HEK293 (cell line): ENCODE data around the gene ANKRD11.

Source experiments
- CTCF ChIA-PET: fragments of 350-600 bp; formaldehyde crosslinking; extraction: SDS; loops from one replicate; lab custom pipeline; 2021; ENCODE audit warnings: antibody characterized with exemption; lab: Yijun Ruan, JAX
- POLR2A ChIA-PET: fragments of 300-600 bp; formaldehyde crosslinking; extraction: SDS; loops from one replicate; lab custom pipeline; 2020; ENCODE audit warnings: antibody characterized with exemption, inconsistent platforms; lab: Yijun Ruan, JAX
- H3K27ac ChIP-seq: fragments of 200-500 bp; sonication (Bioruptor generic); 2 replicates; pipeline ENCODE4 v1.5.1; 2014; ENCODE audit warnings: low read depth, low read length, control low read depth, inconsistent platforms; ENCODE audit errors: extremely low read depth
- H3K36me3 ChIP-seq, 2 experiments: fragments of 200-500 bp in 1 of 2; sonication (Bioruptor generic) in 1 of 2; 1 replicate in 1 of 2; 2 replicates in 1 of 2; pipeline ENCODE4 v1.5.1; 2014 to 2017; ENCODE audit warnings: inconsistent platforms in 2 of 2, low read length in 2 of 2; ENCODE audit not compliant: control insufficient read depth in 2 of 2, insufficient read depth in 1 of 2
- H3K4me1 ChIP-seq: fragments of 200-500 bp; sonication (Bioruptor generic); 2 replicates; pipeline ENCODE4 v1.5.1; 2014; ENCODE audit warnings: mild to moderate bottlenecking, low read length, inconsistent platforms; ENCODE audit not compliant: control insufficient read depth, insufficient read depth
- H3K4me3 ChIP-seq: 2 replicates; pipeline ENCODE4 v1.5.1; 2011; ENCODE audit warnings: low read depth, mild to moderate bottlenecking, control low read depth, low read length, moderate library complexity
- H3K9me3 ChIP-seq: fragments of 200-500 bp; sonication (Bioruptor generic); 2 replicates; pipeline ENCODE4 v1.5.1; 2014; ENCODE audit warnings: low read depth, low read length, inconsistent platforms; ENCODE audit not compliant: control insufficient read depth, insufficient read depth
- GLI2 ChIP-seq: fragments of 450-650 bp; formaldehyde crosslinking; IDR thresholded peaks from 2 replicates; pipeline ENCODE4; 2017; ENCODE audit warnings: missing biosample characterization, missing genetic modification characterization, low read depth, borderline replicate concordance
- SALL2 ChIP-seq: fragments of 450-650 bp; formaldehyde crosslinking; IDR thresholded peaks from 2 replicates; pipeline ENCODE4 v1.5.0; 2017; ENCODE audit warnings: missing biosample characterization, mild to moderate bottlenecking, missing genetic modification characterization, borderline replicate concordance
- SP3 ChIP-seq: fragments of 450-650 bp; formaldehyde crosslinking; IDR thresholded peaks from 2 replicates; pipeline ENCODE4 v1.5.1; 2016; ENCODE audit warnings: missing biosample characterization, missing genetic modification characterization
- ZBTB1 ChIP-seq: fragments of 450-650 bp; formaldehyde crosslinking; IDR thresholded peaks from 2 replicates; pipeline ENCODE4 v1.5.1; 2016; ENCODE audit warnings: missing biosample characterization, missing genetic modification characterization
- ZEB2 ChIP-seq: fragments of 450-650 bp; formaldehyde crosslinking; IDR thresholded peaks from 2 replicates; pipeline ENCODE4 v1.5.1; 2016; ENCODE audit warnings: missing biosample characterization, missing genetic modification characterization
- ZIC2 ChIP-seq: fragments of 450-650 bp; formaldehyde crosslinking; IDR thresholded peaks from 2 replicates; pipeline ENCODE4 v1.5.1; 2016; ENCODE audit warnings: missing biosample characterization, missing genetic modification characterization
- ZNF132 ChIP-seq: fragments of 450-650 bp; formaldehyde crosslinking; IDR thresholded peaks from 2 replicates; pipeline ENCODE4 v1.5.1; 2017; ENCODE audit warnings: missing biosample characterization, missing genetic modification characterization, borderline replicate concordance
- ZNF133 ChIP-seq: fragments of 450-650 bp; formaldehyde crosslinking; IDR thresholded peaks from 2 replicates; pipeline ENCODE4 v1.5.1; 2016; ENCODE audit warnings: missing biosample characterization, missing genetic modification characterization
- ZNF146 ChIP-seq: fragments of 450-650 bp; formaldehyde crosslinking; IDR thresholded peaks from 2 replicates; pipeline ENCODE4 v1.5.1; 2016; ENCODE audit warnings: missing biosample characterization, missing genetic modification characterization
- ZNF169 ChIP-seq: fragments of 450-650 bp; formaldehyde crosslinking; IDR thresholded peaks from 2 replicates; pipeline ENCODE4 v1.5.1; 2016; ENCODE audit warnings: missing biosample characterization, missing genetic modification characterization
- ZNF221 ChIP-seq: fragments of 450-650 bp; formaldehyde crosslinking; IDR thresholded peaks from 2 replicates; pipeline ENCODE4 v1.5.1; 2017; ENCODE audit warnings: missing biosample characterization, missing genetic modification characterization, borderline replicate concordance
- ZNF292 ChIP-seq: fragments of 450-650 bp; formaldehyde crosslinking; IDR thresholded peaks from 2 replicates; pipeline ENCODE4 v1.5.1; 2016; ENCODE audit warnings: low read depth, missing biosample characterization, missing genetic modification characterization, borderline replicate concordance
- ZNF354C ChIP-seq: fragments of 450-650 bp; formaldehyde crosslinking; IDR thresholded peaks from 2 replicates; pipeline ENCODE4 v1.5.1; 2016; ENCODE audit warnings: missing biosample characterization, missing genetic modification characterization, low read depth, borderline replicate concordance
- ZNF473 ChIP-seq: fragments of 450-650 bp; formaldehyde crosslinking; IDR thresholded peaks from 2 replicates; pipeline ENCODE4 v1.5.1; 2017; ENCODE audit warnings: missing biosample characterization, missing genetic modification characterization
- ZNF747 ChIP-seq: fragments of 450-650 bp; formaldehyde crosslinking; IDR thresholded peaks from 2 replicates; pipeline ENCODE4 v1.5.1; 2016; ENCODE audit warnings: missing biosample characterization, missing genetic modification characterization
- TF ChIP-seq, protein P1 (sequence below): fragments of 450-650 bp; formaldehyde crosslinking; IDR thresholded peaks from 2 replicates; pipeline ENCODE4 v1.5.1; 2016; ENCODE audit warnings: missing biosample characterization, missing genetic modification characterization, borderline replicate concordance
- TF ChIP-seq, protein P2 (sequence below): fragments of 450-650 bp; formaldehyde crosslinking; IDR thresholded peaks from 2 replicates; pipeline ENCODE4 v1.5.1; 2016; ENCODE audit warnings: missing biosample characterization, missing genetic modification characterization
- TF ChIP-seq, protein P3 (sequence below): fragments of 450-650 bp; formaldehyde crosslinking; IDR thresholded peaks from 2 replicates; pipeline ENCODE4; 2016; ENCODE audit warnings: missing biosample characterization, missing genetic modification characterization
- TF ChIP-seq, protein P4 (sequence below): fragments of 450-650 bp; formaldehyde crosslinking; IDR thresholded peaks from 2 replicates; pipeline ENCODE4 v1.5.1; 2017; ENCODE audit warnings: missing biosample characterization, missing genetic modification characterization
- TF ChIP-seq, protein P5 (sequence below): fragments of 450-650 bp; formaldehyde crosslinking; IDR thresholded peaks from 2 replicates; pipeline ENCODE4 v1.5.1; 2017; ENCODE audit warnings: missing biosample characterization, missing genetic modification characterization
- TF ChIP-seq, protein P6 (sequence below): fragments of 450-650 bp; formaldehyde crosslinking; IDR thresholded peaks from 2 replicates; pipeline ENCODE4 v1.5.1; 2016; ENCODE audit warnings: missing biosample characterization, missing genetic modification characterization
- TF ChIP-seq, protein P7 (sequence below): fragments of 450-650 bp; formaldehyde crosslinking; IDR thresholded peaks from 2 replicates; pipeline ENCODE4 v1.5.1; 2016; ENCODE audit warnings: missing biosample characterization, missing genetic modification characterization
- TF ChIP-seq, protein P8 (sequence below): fragments of 450-650 bp; formaldehyde crosslinking; IDR thresholded peaks from 2 replicates; pipeline ENCODE4 v1.5.1; 2016; ENCODE audit warnings: missing biosample characterization, missing genetic modification characterization, low read depth

ANKRD11 gene

DNA sequence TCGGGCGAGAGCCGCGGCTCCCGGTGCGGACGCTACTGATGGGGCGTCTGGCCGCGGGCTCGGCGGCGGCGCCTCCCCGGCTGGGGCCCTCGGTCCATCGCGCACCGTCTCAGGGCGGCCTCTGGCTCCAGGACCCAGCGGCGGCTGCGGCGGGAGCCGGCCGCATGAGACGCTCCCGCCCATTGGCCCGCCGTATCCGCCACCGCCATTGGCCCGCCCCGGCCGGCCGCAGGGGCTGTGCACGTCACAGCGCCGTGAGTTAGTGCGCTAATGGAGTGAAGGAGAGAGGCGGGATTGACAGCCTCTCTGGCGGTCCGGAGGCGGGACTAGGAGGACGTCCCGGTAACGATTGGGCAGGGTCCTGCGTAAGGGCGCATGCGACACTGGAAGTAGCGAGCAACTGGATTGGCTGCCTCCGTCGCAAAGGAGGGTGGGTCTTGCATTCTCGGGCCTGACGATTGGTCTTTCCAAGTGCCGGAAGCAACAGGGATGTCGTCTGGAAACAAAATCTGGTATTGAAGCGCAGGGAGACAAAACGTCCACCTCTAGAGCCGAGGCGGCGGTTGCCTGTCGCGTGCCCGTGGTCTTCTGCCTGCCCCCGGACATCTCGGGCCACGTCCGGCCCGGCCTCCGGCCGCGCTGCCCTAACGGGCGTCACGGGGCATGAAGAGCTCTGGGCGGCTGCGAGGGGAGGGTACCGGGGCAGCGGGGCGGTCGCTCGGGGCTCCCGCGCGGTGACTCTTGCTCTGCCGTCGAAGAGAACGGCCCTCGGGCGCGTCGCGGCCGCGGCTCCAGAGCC is at the start of gene ANKRD11:
Gene ANKRD11, minus strand, starts transcription at position 123 of the 799 bp plus-strand sequence. CDS start 173,542 bp downstream, outside the sequence.
- Histone ChIP-seq H3K4me1 (peaks cover 22% of the 10 kb centered on the region), H3K27ac (peak within 1 kb of the TSS; percentile 91), H3K36me3 (no peaks in the 10 kb centered on the region), H3K9me3 (no peaks in the 10 kb centered on the region), H3K4me3 (peak within 1 kb of the TSS; percentile 81)
- CTCF ChIA-PET = interaction anchor here (0.6 kb wide), 2 partner anchors 8 to 169 kb away, joined by 3 read pairs; no protein-coding TSS in a partner anchor
- POLR2A ChIA-PET = interaction anchor here (1.0 to 2.5 kb wide), 3 partner anchors 18 to 249 kb away, joined by 3 to 11 read pairs (median 3); partner anchors contain the start of gene SPG7
- TF ChIP-seq ZNF747 (tag by site-specific recombination) (no peak), ZEB2 (tag by site-specific recombination) (no peak; the same call in 1 of the 2 replicates), SALL2 (tag by site-specific recombination) (no peak), ZNF221 (no peak), SP3 (tag by site-specific recombination) (peak; percentile 91), ZNF473 (tag by site-specific recombination) (no peak), ZIC2 (tag by site-specific recombination) (no peak), ZNF133 (tag by site-specific recombination) (no peak), GLI2 (tag by site-specific recombination) (no peak), ZNF169 (tag by site-specific recombination) (no peak), ZNF354C (no peak), ZNF132 (tag by site-specific recombination) (no peak), ZNF292 (tag by site-specific recombination) (no peak), ZNF146 (tag by site-specific recombination) (no peak), ZBTB1 (tag by site-specific recombination) (no peak)
- TF ChIP-seq, protein P1, sequence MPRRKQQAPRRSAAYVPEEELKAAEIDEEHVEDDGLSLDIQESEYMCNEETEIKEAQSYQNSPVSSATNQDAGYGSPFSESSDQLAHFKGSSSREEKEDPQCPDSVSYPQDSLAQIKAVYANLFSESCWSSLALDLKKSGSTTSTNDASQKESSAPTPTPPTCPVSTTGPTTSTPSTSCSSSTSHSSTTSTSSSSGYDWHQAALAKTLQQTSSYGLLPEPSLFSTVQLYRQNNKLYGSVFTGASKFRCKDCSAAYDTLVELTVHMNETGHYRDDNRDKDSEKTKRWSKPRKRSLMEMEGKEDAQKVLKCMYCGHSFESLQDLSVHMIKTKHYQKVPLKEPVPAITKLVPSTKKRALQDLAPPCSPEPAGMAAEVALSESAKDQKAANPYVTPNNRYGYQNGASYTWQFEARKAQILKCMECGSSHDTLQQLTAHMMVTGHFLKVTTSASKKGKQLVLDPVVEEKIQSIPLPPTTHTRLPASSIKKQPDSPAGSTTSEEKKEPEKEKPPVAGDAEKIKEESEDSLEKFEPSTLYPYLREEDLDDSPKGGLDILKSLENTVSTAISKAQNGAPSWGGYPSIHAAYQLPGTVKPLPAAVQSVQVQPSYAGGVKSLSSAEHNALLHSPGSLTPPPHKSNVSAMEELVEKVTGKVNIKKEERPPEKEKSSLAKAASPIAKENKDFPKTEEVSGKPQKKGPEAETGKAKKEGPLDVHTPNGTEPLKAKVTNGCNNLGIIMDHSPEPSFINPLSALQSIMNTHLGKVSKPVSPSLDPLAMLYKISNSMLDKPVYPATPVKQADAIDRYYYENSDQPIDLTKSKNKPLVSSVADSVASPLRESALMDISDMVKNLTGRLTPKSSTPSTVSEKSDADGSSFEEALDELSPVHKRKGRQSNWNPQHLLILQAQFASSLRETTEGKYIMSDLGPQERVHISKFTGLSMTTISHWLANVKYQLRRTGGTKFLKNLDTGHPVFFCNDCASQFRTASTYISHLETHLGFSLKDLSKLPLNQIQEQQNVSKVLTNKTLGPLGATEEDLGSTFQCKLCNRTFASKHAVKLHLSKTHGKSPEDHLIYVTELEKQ (tag by site-specific recombination) = no peak
- TF ChIP-seq, protein P2, sequence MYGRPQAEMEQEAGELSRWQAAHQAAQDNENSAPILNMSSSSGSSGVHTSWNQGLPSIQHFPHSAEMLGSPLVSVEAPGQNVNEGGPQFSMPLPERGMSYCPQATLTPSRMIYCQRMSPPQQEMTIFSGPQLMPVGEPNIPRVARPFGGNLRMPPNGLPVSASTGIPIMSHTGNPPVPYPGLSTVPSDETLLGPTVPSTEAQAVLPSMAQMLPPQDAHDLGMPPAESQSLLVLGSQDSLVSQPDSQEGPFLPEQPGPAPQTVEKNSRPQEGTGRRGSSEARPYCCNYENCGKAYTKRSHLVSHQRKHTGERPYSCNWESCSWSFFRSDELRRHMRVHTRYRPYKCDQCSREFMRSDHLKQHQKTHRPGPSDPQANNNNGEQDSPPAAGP (tag by site-specific recombination) = peak; percentile 48; the same call in 1 of the 2 replicates
- TF ChIP-seq, protein P3, sequence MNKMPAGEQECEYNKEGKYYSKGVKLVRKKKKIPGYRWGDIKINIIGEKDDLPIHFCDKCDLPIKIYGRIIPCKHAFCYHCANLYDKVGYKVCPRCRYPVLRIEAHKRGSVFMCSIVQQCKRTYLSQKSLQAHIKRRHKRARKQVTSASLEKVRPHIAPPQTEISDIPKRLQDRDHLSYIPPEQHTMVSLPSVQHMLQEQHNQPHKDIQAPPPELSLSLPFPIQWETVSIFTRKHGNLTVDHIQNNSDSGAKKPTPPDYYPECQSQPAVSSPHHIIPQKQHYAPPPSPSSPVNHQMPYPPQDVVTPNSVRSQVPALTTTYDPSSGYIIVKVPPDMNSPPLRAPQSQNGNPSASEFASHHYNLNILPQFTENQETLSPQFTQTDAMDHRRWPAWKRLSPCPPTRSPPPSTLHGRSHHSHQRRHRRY (tag by site-specific recombination) = no peak
- TF ChIP-seq, protein P4, sequence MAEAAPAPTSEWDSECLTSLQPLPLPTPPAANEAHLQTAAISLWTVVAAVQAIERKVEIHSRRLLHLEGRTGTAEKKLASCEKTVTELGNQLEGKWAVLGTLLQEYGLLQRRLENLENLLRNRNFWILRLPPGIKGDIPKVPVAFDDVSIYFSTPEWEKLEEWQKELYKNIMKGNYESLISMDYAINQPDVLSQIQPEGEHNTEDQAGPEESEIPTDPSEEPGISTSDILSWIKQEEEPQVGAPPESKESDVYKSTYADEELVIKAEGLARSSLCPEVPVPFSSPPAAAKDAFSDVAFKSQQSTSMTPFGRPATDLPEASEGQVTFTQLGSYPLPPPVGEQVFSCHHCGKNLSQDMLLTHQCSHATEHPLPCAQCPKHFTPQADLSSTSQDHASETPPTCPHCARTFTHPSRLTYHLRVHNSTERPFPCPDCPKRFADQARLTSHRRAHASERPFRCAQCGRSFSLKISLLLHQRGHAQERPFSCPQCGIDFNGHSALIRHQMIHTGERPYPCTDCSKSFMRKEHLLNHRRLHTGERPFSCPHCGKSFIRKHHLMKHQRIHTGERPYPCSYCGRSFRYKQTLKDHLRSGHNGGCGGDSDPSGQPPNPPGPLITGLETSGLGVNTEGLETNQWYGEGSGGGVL (tag by site-specific recombination) = peak; percentile 68; the same call in 1 of the 2 replicates
- TF ChIP-seq, protein P5, sequence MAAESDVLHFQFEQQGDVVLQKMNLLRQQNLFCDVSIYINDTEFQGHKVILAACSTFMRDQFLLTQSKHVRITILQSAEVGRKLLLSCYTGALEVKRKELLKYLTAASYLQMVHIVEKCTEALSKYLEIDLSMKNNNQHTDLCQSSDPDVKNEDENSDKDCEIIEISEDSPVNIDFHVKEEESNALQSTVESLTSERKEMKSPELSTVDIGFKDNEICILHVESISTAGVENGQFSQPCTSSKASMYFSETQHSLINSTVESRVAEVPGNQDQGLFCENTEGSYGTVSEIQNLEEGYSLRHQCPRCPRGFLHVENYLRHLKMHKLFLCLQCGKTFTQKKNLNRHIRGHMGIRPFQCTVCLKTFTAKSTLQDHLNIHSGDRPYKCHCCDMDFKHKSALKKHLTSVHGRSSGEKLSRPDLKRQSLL (tag by site-specific recombination) = peak; percentile 94
- TF ChIP-seq, protein P6, sequence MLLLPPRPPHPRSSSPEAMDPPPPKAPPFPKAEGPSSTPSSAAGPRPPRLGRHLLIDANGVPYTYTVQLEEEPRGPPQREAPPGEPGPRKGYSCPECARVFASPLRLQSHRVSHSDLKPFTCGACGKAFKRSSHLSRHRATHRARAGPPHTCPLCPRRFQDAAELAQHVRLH = no peak
- TF ChIP-seq, protein P7, sequence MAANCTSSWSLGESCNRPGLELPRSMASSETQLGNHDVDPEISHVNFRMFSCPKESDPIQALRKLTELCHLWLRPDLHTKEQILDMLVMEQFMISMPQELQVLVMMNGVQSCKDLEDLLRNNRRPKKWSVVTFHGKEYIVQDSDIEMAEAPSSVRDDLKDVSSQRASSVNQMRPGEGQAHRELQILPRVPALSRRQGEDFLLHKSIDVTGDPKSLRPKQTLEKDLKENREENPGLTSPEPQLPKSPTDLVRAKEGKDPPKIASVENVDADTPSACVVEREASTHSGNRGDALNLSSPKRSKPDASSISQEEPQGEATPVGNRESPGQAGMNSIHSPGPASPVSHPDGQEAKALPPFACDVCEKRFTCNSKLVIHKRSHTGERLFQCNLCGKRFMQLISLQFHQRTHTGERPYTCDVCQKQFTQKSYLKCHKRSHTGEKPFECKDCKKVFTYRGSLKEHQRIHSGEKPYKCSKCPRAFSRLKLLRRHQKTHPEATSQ = no peak
- TF ChIP-seq, protein P8, sequence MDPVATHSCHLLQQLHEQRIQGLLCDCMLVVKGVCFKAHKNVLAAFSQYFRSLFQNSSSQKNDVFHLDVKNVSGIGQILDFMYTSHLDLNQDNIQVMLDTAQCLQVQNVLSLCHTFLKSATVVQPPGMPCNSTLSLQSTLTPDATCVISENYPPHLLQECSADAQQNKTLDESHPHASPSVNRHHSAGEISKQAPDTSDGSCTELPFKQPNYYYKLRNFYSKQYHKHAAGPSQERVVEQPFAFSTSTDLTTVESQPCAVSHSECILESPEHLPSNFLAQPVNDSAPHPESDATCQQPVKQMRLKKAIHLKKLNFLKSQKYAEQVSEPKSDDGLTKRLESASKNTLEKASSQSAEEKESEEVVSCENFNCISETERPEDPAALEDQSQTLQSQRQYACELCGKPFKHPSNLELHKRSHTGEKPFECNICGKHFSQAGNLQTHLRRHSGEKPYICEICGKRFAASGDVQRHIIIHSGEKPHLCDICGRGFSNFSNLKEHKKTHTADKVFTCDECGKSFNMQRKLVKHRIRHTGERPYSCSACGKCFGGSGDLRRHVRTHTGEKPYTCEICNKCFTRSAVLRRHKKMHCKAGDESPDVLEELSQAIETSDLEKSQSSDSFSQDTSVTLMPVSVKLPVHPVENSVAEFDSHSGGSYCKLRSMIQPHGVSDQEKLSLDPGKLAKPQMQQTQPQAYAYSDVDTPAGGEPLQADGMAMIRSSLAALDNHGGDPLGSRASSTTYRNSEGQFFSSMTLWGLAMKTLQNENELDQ (tag by site-specific recombination) = no peak
